Pons (tissue), 1 donor: ENCODE results near the gene CCND3.
A peak's percentile ranks its signal among the peaks of the same experiment; 100 is the strongest.

ENCODE experiments used
- DNase-seq: peaks from one replicate; pipeline ENCODE4 v3.0.0-alpha.2; 2016; ENCODE audit warnings: low spot score

The CCND3 gene

DNA sequence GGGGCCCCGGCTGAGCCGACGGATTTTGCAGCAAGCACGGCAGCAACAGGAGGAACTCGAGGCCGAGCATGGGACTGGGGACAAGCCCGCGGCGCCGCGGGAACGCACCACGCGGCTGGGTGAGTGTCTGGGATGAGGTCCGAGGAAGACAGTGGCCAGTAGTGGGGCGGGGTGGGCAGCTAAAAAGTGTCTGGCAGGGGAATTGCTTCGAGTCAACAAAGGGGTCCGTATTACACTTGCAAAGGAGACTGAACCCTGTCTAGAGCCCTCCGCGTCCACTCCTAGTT lies 20.0 kb downstream of the CCND3 start:
- DNase-seq, result no peak

- peak; percentile 97 for DNase-seq
Measured at GRCh38 chr6:41920921-41921711, 20.5 kb downstream of the CCND3 start, which contains the start of the genes BYSL and MED20. BYSL (plus strand) TSS chr6:41921499; CDS start chr6:41921563, 64 bp downstream. MED20 (minus strand) TSS chr6:41921139; CDS start chr6:41921018, 121 bp downstream.

GRCh38 chr6:41917528-41917927 lies 24.1 kb downstream of the CCND3 start:
- no peak for DNase-seq

GRCh38 chr6:41914869-41915530 lies 26.6 kb downstream of the CCND3 start:
- DNase-seq, result no peak

- no peak for DNase-seq
Measured at GRCh38 chr6:41914343-41914742, 27.3 kb downstream of the CCND3 start.

DNA sequence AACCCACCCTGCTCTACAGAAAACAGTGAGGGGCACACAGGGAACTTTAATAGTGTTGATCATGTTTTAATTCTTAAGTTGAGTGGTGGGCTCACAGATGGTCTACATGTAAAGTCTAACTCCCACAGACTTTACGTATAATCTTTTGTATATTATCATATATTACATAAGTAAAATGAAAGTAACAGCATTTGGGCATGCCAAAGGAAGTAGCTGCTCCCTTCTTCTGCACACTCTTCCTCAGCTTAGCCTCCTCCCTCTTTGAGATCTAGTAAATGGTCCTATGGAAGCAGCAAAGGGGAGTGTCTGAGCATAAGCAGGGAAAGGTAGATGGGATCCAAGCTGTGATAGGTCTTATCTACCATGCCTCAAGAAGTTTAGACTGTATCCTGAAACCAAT lies 31.9 kb downstream of the CCND3 start:
- no peak for DNase-seq

DNA sequence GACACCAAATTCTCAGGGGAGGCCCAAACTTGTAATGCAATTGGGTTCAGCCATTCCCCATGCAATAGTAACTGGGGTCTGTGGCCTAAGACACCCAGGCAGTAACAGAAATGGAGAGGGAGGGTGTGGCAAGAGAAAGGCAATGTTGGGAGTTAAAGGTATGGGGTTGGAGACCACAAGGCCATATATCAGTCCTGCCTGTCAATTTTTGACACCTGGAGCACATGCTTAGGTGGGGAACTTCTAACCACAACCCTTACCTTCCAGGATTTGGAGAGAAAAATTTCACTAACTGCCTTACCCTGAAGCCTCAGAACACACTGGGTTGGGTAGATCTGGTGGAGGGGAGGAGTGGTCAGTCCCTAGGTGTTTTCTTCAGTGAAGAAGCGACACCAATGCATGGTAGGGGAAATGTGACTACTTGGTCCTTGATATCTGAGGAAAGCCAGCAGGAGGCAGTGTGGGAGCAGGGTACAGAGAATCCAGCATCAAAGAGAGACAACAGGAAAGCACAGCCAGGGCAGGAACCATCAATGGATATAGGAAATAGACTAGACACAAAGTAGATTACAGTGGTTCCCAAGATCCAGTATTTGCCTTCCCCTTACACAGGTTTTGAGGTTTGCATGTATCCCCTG lies 39.6 kb downstream of the CCND3 start:
- no peak for DNase-seq

- DNase-seq, result no peak
Measured at GRCh38 chr6:41900861-41901260, 40.7 kb downstream of the CCND3 start.

GRCh38 chr6:41896281-41896680 lies 45.3 kb downstream of the CCND3 start:
- no peak for DNase-seq

GRCh38 chr6:41895300-41896233 lies 46.0 kb downstream of the CCND3 start, which contains the start of gene USP49:
USP49 (minus strand) TSS chr6:41895375; CDS start chr6:41806983, 88,392 bp downstream.
- DNase-seq, result peak; percentile 78

- no peak for DNase-seq
Measured at GRCh38 chr6:41894366-41895299, 47.0 kb downstream of the CCND3 start.

GRCh38 chr6:41892921-41893564 lies 48.6 kb downstream of the CCND3 start:
- no peak for DNase-seq

DNA sequence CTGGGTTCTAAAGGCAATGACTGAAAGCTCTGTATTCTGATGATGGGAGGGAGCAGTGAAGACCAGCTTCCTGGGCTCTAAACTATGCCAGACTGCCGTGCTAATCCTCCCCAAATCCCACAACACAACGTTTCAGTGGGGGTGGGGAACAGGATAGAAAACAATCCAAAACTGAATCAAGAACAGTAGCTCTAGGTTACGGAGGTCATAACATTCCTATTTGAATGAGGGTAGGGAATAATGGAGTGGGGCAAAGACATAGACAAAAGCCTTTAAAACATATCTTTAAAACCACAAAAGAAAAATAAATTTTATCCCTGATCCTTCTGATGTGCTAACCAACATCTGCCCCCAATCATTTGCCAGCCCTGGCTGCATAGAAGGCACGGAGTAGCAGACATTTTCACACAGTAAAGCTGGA lies 54.3 kb downstream of the CCND3 start:
- DNase-seq, result no peak

DNA sequence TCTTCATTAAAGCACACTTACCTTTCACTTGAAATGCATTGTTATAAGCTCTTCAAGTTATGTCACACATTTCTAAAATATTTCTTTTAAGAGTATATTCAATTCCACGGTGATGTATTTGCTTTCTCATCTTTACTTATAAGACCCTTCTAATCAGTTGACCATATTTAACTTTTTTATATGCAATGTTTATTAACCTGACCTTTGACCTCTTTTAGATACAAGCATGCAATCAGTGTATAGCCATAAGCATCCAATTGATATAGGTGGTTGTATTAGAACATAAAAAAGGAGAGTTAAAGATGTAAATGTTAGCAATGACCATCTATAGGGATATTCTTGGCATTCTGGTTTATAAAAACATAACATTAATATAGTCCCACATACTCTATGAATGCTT lies 55.7 kb downstream of the CCND3 start:
- no peak for DNase-seq

DNA sequence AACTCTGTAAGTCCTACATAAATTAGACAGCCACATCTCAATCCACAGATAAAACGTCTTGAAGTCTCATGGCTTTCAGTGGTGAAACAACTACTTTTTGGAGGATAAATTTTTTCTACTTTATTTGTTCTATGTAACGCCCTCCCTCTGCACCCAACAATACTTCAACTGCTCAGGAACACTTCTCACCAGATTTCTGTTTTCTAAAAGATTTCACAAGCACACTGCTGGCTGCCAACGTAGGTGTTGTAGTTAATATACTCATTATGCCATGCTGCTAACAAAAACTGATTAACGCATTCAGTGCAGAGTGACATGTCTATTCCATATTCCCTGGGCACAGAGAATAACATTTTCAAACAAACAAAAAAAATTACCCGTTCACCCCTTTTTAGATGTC lies 56.7 kb downstream of the CCND3 start:
- no peak for DNase-seq
